ENCODE results near the gene IMMT. TPM values are rescaled to one million over a fixed set of nuclear protein-coding genes. Genes with fewer than 3 reads are reported as not detected.

IMMT gene
- total and polyA plus RNA-seq, 9 of the 15 experiments (the other 6 are each of a cell fraction or from before 2014, with no cell fraction given) = 119 to 294 (median 140) TPM

DNA sequence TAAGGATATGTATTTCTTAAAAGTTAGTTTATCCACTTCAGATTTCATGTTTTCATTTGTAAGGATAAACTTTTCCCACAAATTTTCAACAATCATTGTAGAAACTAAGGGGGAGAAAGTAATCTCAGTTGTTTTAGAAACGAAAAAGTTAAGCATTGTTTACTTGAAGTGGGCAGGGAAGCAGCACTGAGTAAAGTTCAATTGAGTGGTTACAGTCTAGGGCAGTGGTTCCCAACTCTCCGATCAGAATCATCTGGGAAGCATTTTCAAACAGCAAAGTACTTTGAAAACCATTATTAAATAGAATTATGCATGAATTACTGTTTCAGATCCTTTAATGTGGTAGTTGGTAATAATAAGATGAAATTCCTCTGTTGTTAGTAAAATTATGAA lies 16.5 kb upstream of the IMMT start:
- peaks cover 75% of the 10 kb centered on the region for H3K36me3 ChIP-seq (ENCODE audit: control insufficient read depth, insufficient read depth, low read length)

DNA sequence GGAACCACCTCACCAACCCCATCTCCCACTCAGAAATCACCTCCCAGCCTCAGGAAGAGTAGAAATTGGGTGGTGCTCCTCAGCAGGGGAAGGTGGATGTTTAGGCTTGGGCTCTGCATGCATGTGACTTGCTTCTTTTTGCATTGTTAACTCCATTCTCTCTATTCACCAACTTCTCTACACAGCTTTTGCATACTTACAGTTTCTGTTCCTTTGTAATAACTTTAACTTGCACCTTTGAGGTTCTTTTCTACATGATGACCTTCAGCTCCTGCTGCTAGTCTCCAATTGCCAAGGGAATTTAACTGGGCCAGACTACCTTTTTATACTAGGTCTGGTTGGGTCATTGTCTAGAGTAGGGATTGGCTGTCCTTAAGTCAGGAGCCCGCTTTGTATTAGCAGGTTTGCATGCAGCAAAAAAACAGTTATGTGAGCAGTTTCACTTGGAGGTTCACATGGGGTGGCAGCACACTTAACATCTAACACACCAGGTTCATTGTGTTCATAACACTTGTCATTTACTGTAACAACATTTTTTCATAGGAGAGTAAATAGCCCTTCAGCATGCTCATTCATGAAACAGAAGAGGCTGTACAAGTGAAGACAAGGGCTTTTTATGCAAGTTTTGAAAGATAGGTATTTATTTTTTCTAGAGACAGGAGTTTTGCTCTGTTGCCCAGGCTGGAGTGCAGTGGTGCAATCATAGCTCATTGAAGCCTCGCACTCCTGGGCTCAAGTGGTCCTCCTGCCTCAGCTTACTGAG lies 16.0 kb upstream of the IMMT start:
- no peak for FAIRE-seq
- Histone ChIP-seq H3K4me1 (replicated peaks in 1 of 2; ENCODE audit: control insufficient read depth in 2 of 2, insufficient read depth in 2 of 2, low read length in 2 of 2) (peaks cover 7 to 32% of the 10 kb centered on the region in 2 experiments; a peak in 3 of 5 replicates), H4K20me1 (replicated peaks; ENCODE audit: control insufficient read depth, insufficient read depth, low read length) (no peaks in the 10 kb centered on the region), H3K9me1 (ENCODE audit: control insufficient read depth, insufficient read depth, low read length) (no peaks in the 10 kb centered on the region), H3K27me3 (ENCODE audit: control insufficient read depth in 2 of 2, insufficient read depth in 2 of 2, low read length in 2 of 2) (no peaks in the 10 kb centered on the region), H2AFZ (ENCODE audit: low read depth, low read length) (no peak overlapping the region), H3K9me3 (replicated peaks; ENCODE audit: control insufficient read depth, insufficient read depth, low read depth, low read length) (no peaks in the 10 kb centered on the region), H3K4me3 (no peak overlapping the region), H3K4me2 (ENCODE audit: insufficient read depth, low read length) (no peak overlapping the region), H3K9ac (ENCODE audit: insufficient read depth in 1 of 2, low read depth in 2 of 2, low read length in 2 of 2) (no peak overlapping the region), H3K27ac (ENCODE audit: extremely low read depth, low read depth, low read length) (no peak overlapping the region), H3K79me2 (ENCODE audit: control insufficient read depth, insufficient read depth, low read length) (peaks cover 3% of the 10 kb centered on the region; the same call in 1 of the 3 replicates), H3K36me3 (ENCODE audit: control insufficient read depth, insufficient read depth, low read length) (peaks cover 81% of the 10 kb centered on the region)
- intact Hi-C loops (cut with micrococcal nuclease) (no loop called here), in situ Hi-C loops (cut with MboI) (no loop called here)
- 84% methylated on average over 2 of the region's 2 CpGs for WGBS (ENCODE audit: insufficient coverage, low coverage, missing lambda C conversion rate)
- no TSS peak for BruUV-seq (replicated peaks)
- ATAC-seq = no peak
- TF ChIP-seq ZNF134 (CRISPR knock-in tag; conservative IDR thresholded peaks at IDR 0.05) (peak; percentile 77), NFIC (IDR thresholded peaks at IDR 0.05) (no peak)
- no peak for DNase-seq (ENCODE audit: extremely low read depth in 1 of 4, low spot score in 3 of 4)
- ChIA-PET POLR2A (interaction anchor here (1.1 to 1.4 kb wide), 2 partner anchors 10 to 16 kb away, joined by 6 to 7 read pairs; partner anchors contain the start of gene IMMT), CTCF (ENCODE audit: low intra/inter-chr PET ratio) (no interaction called here)

More for the DNA sequence above, 16.5 kb upstream of the IMMT start:
- DNase-seq (ENCODE audit: extremely low read depth in 1 of 4, low spot score in 3 of 4) (no peak), FAIRE-seq (no peak), ATAC-seq (no peak)
- TF ChIP-seq STAT5B (CRISPR knock-in tag; IDR thresholded peaks at IDR 0.05) (no peak), RAD21 (CRISPR knock-in tag; conservative IDR thresholded peaks at IDR 0.05 in 1 of 2, IDR thresholded peaks at IDR 0.05 in 1 of 2) (no peak), XRCC5 (IDR thresholded peaks at IDR 0.05; ENCODE audit: low read depth, low read length) (no peak), HNRNPUL1 (IDR thresholded peaks at IDR 0.05; ENCODE audit: low read length) (no peak), ZNF584 (CRISPR knock-in tag; IDR thresholded peaks at IDR 0.05; ENCODE audit: low read depth) (no peak)
- no peak overlapping the region for H3K4me2 ChIP-seq (ENCODE audit: insufficient read depth, low read length)
- intact Hi-C loops (cut with micrococcal nuclease) (no loop called here), in situ Hi-C loops (cut with MboI) (no loop called here)
- no peak overlapping the region for H3K9ac ChIP-seq (ENCODE audit: insufficient read depth in 1 of 2, low read depth in 2 of 2, low read length in 2 of 2)
- H3K79me2 ChIP-seq (ENCODE audit: control insufficient read depth, insufficient read depth, low read length) = no peaks in the 10 kb centered on the region; the same call in 2 of the 3 replicates
- H3K9me3 ChIP-seq (replicated peaks; ENCODE audit: control insufficient read depth, insufficient read depth, low read depth, low read length) = no peaks in the 10 kb centered on the region
- BruUV-seq (replicated peaks) = no TSS peak
- 84% methylated on average over 2 of the region's 2 CpGs for WGBS (ENCODE audit: insufficient coverage, low coverage, missing lambda C conversion rate)
- no peaks in the 10 kb centered on the region for H3K9me1 ChIP-seq (ENCODE audit: control insufficient read depth, insufficient read depth, low read length)
- H3K27me3 ChIP-seq (ENCODE audit: control insufficient read depth in 2 of 2, insufficient read depth in 2 of 2, low read length in 2 of 2) = no peaks in the 10 kb centered on the region
- H3K4me1 ChIP-seq (replicated peaks in 1 of 2; ENCODE audit: control insufficient read depth in 2 of 2, insufficient read depth in 2 of 2, low read length in 2 of 2) = peaks cover 10 to 38% of the 10 kb centered on the region in 2 experiments; a peak in 3 of 5 replicates
- H3K27ac ChIP-seq (ENCODE audit: extremely low read depth, low read depth, low read length) = no peak overlapping the region
- no peak overlapping the region for H3K4me3 ChIP-seq
- POLR2A ChIA-PET = interaction anchor here (1.1 to 1.4 kb wide), 2 partner anchors 9 to 17 kb away, joined by 6 to 7 read pairs; partner anchors contain the start of gene IMMT
- CTCF ChIA-PET (ENCODE audit: low intra/inter-chr PET ratio) = no interaction called here
- no peak overlapping the region for H2AFZ ChIP-seq (ENCODE audit: low read depth, low read length)
- H4K20me1 ChIP-seq (replicated peaks; ENCODE audit: control insufficient read depth, insufficient read depth, low read length) = no peaks in the 10 kb centered on the region

Measured in K562 (cell line).